Left renal pelvis (tissue), 4 donors: ENCODE data around the gene TTC22. TPM values are rescaled to one million over a fixed set of nuclear protein-coding genes. Genes with fewer than 3 reads are reported as not detected.

ENCODE experiments used
- DNase-seq, 4 donors: peaks; one replicate each; pipeline ENCODE4 v3.0.0-alpha.2; 2013; ENCODE audit warnings: low read depth in 4 of 4, low spot score in 3 of 4
- polyA plus RNA-seq, 4 donors: library from polyadenylated mRNA; unstranded; fragments of 120-200 nt; gene quantifications; one replicate each; pipeline ENCODE4 v1.2.1, GENCODE V29; 2013; ENCODE audit not compliant: insufficient read length in 4 of 4

The TTC22 gene
- polyA plus RNA-seq, 4 donors: 0.49 to 8.6 (median 5.0) TPM

GRCh38 chr1:54810153-54810942 lies 9.2 kb upstream of the TTC22 start:
- no peak for DNase-seq

GRCh38 chr1:54809496-54810074 lies 8.5 kb upstream of the TTC22 start:
- DNase-seq: no peak

GRCh38 chr1:54808443-54809207 lies 7.5 kb upstream of the TTC22 start:
- DNase-seq: no peak

- no peak for DNase-seq
These were observed 6.6 kb upstream of the TTC22 start for GRCh38 chr1:54807756-54808155.

GRCh38 chr1:54806931-54807611 lies 5.9 kb upstream of the TTC22 start:
- no peak for DNase-seq

GRCh38 chr1:54805981-54806381 lies 4.9 kb upstream of the TTC22 start:
- DNase-seq: no peak

- no peak for DNase-seq
These were observed 4.3 kb upstream of the TTC22 start for GRCh38 chr1:54805466-54805865.

GRCh38 chr1:54804471-54805132 lies 3.5 kb upstream of the TTC22 start:
- DNase-seq: no peak

GRCh38 chr1:54803761-54804470 lies 2.8 kb upstream of the TTC22 start:
- DNase-seq: no peak

- no peak for DNase-seq
These were observed 853 bp downstream of the TTC22 start for GRCh38 chr1:54800041-54800898.

GRCh38 chr1:54798769-54799641 lies 2.1 kb downstream of the TTC22 start:
- DNase-seq: no peak

GRCh38 chr1:54798206-54798605 lies 2.9 kb downstream of the TTC22 start:
- DNase-seq: no peak

- DNase-seq: no peak
These were observed 4.2 kb downstream of the TTC22 start for GRCh38 chr1:54796902-54797301.

- DNase-seq: no peak
These were observed 5.2 kb downstream of the TTC22 start for GRCh38 chr1:54795841-54796468.

- no peak for DNase-seq
These were observed 5.8 kb downstream of the TTC22 start for GRCh38 chr1:54795356-54795665.

GRCh38 chr1:54794451-54795355 lies 6.4 kb downstream of the TTC22 start:
- no peak for DNase-seq
